Liver (tissue), 9 donors: ENCODE results near the gene SNX18. TPM values are rescaled to one million over a fixed set of nuclear protein-coding genes. Genes with fewer than 3 reads are reported as not detected.

Experiments used
- DNase-seq: peaks from one replicate; pipeline ENCODE4 v3.0.0-alpha.2; 2017; ENCODE audit warnings: low spot score
- H3K27ac ChIP-seq, 2 donors: one replicate each; pipeline ENCODE4 v1.7.0; 2013; ENCODE audit warnings: inconsistent platforms in 2 of 2, low read length in 2 of 2, control low read depth in 1 of 2, low read depth in 1 of 2, mild to moderate bottlenecking in 1 of 2
- H3K27me3 ChIP-seq, 4 donors: one replicate each; pipeline versions ENCODE4 v1.6.1 to v1.7.0; 2013; ENCODE audit warnings: low read length in 3 of 4, inconsistent platforms in 1 of 4, mild to moderate bottlenecking in 1 of 4, moderate library complexity in 1 of 4; ENCODE audit not compliant: control insufficient read depth in 4 of 4, insufficient read depth in 4 of 4
- H3K36me3 ChIP-seq, 4 donors: one replicate each; pipeline versions ENCODE4 v1.6.1 to v1.7.0; 2013; ENCODE audit warnings: low read length in 3 of 4, mild to moderate bottlenecking in 3 of 4, low read depth in 1 of 4, moderate library complexity in 1 of 4; ENCODE audit not compliant: control insufficient read depth in 4 of 4, insufficient read depth in 3 of 4
- H3K4me1 ChIP-seq, 4 donors: one replicate each; pipeline versions ENCODE4 v1.6.1 to v1.7.0; 2013; ENCODE audit warnings: low read length in 3 of 4, mild to moderate bottlenecking in 3 of 4, moderate library complexity in 1 of 4; ENCODE audit not compliant: control insufficient read depth in 4 of 4, insufficient read depth in 4 of 4
- H3K4me3 ChIP-seq, 3 donors: one replicate each; pipeline versions ENCODE4 v1.6.1 to v1.7.0; 2013; ENCODE audit warnings: low read length in 3 of 3, control low read depth in 1 of 3, low read depth in 1 of 3, mild to moderate bottlenecking in 1 of 3
- H3K9ac ChIP-seq, 2 donors: one replicate each; pipeline ENCODE4 v1.7.0; 2013; ENCODE audit warnings: low read length in 2 of 2, mild to moderate bottlenecking in 2 of 2, moderate library complexity in 2 of 2, control low read depth in 1 of 2, low read depth in 1 of 2
- H3K9me3 ChIP-seq, 4 donors: one replicate each; pipeline versions ENCODE4 v1.6.1 to v1.7.0; 2013; ENCODE audit warnings: low read length in 3 of 4; ENCODE audit not compliant: control insufficient read depth in 4 of 4
- ATF3 ChIP-seq: IDR thresholded peaks from 2 replicates; pipeline ENCODE4 v1.6.1; 2016; ENCODE audit warnings: antibody characterized with exemption
- EGR1 ChIP-seq, 2 donors: IDR thresholded peaks; 2 replicates each; pipeline ENCODE4 v1.6.1; 2016 to 2018; ENCODE audit warnings: antibody characterized with exemption in 2 of 2, low read depth in 2 of 2
- FOXA1 ChIP-seq: IDR thresholded peaks from 2 replicates; pipeline ENCODE4 v1.6.1; 2016; ENCODE audit warnings: antibody characterized with exemption
- FOXA2 ChIP-seq: IDR thresholded peaks from 2 replicates; pipeline ENCODE4 v1.6.1; 2016; ENCODE audit warnings: antibody characterized with exemption
- GABPA ChIP-seq, 2 donors: IDR thresholded peaks in 1 of 2; conservative IDR thresholded peaks in 1 of 2; 2 replicates each; pipeline ENCODE4 v1.6.1; 2016; ENCODE audit warnings: antibody characterized with exemption in 2 of 2, mild to moderate bottlenecking in 1 of 2, moderate library complexity in 1 of 2
- HNF4A ChIP-seq, 2 donors: conservative IDR thresholded peaks; 2 replicates each; pipeline ENCODE4 v1.6.1; 2016; ENCODE audit warnings: antibody characterized with exemption in 2 of 2, mild to moderate bottlenecking in 2 of 2
- HNF4G ChIP-seq: IDR thresholded peaks from 2 replicates; pipeline ENCODE4 v1.6.1; 2016; ENCODE audit warnings: antibody characterized with exemption
- JUND ChIP-seq, 2 donors: IDR thresholded peaks; 2 replicates each; pipeline ENCODE4 v1.6.1; 2016; ENCODE audit warnings: antibody characterized with exemption in 2 of 2
- MAX ChIP-seq: IDR thresholded peaks from 2 replicates; pipeline ENCODE4 v1.6.1; 2016; ENCODE audit warnings: antibody characterized with exemption
- NR2F2 ChIP-seq: IDR thresholded peaks from 2 replicates; pipeline ENCODE4 v1.6.1; 2016; ENCODE audit warnings: antibody characterized with exemption
- RAD21 ChIP-seq, 2 donors: IDR thresholded peaks; 2 replicates each; pipeline ENCODE4 v1.6.1; 2016; ENCODE audit warnings: antibody characterized with exemption in 2 of 2, mild to moderate bottlenecking in 2 of 2
- REST ChIP-seq: IDR thresholded peaks from 2 replicates; pipeline ENCODE4 v1.6.1; 2016; ENCODE audit warnings: antibody characterized with exemption, mild to moderate bottlenecking
- RXRA ChIP-seq, 2 donors: IDR thresholded peaks; 2 replicates each; pipeline ENCODE4 v1.6.1; 2017 to 2018; ENCODE audit warnings: antibody characterized with exemption in 2 of 2, mild to moderate bottlenecking in 1 of 2
- SP1 ChIP-seq: IDR thresholded peaks from 2 replicates; pipeline ENCODE4 v1.6.1; 2018; ENCODE audit warnings: antibody characterized with exemption, mild to moderate bottlenecking
- TAF1 ChIP-seq: conservative IDR thresholded peaks from 2 replicates; pipeline ENCODE4 v1.6.1; 2016; ENCODE audit warnings: antibody characterized with exemption, mild to moderate bottlenecking
- YY1 ChIP-seq: IDR thresholded peaks from 2 replicates; pipeline ENCODE4 v1.6.1; 2016; ENCODE audit warnings: antibody characterized with exemption, mild to moderate bottlenecking
- ZBTB33 ChIP-seq: IDR thresholded peaks from 2 replicates; pipeline ENCODE4 v1.6.1; 2016; ENCODE audit warnings: antibody characterized with exemption
- WGBS: extraction: QIAGEN DNeasy Blood & Tissue Kit; methylation state at CpG from one replicate; pipeline ENCODE4 v1.1.7; 2013; 5-methylcytosine and 5-hydroxymethylcytosine counted together
- polyA plus RNA-seq, 2 donors: library from polyadenylated mRNA; stranded (reverse) in 1 of 2; unstranded in 1 of 2; fragments of 200-250 nt in 1 of 2; fragments of >200 nt in 1 of 2; fragmentation: Nextera tagmentation in 1 of 2; extraction: Ambion mirVana in 1 of 2; gene quantifications; one replicate each; pipeline versions ENCODE4 v1.2.1 to v1.2.3, GENCODE V29; 2013 to 2015
- total RNA-seq, 2 donors: library from RNA; depleted of rRNA; stranded (reverse); fragments of >200 nt; gene quantifications; one replicate each; pipeline ENCODE4 v1.2.3, GENCODE V29; 2014
- donor health status: healthy.
- donor health status: healthy.
- donor health status: healthy.
- donor health status: healthy.
- donor health status: healthy.

SNX18 gene
- total and polyA plus RNA-seq, 4 donors: 4.9 to 32.5 (median 12.6) TPM

- H3K4me1 ChIP-seq: no peaks in the 10 kb centered on the region
- no peak overlapping the region for H3K4me3 ChIP-seq
- H3K9ac ChIP-seq: no peak overlapping the region
- H3K27ac ChIP-seq: no peak overlapping the region
- H3K36me3 ChIP-seq: no peaks in the 10 kb centered on the region
- H3K27me3 ChIP-seq: no peaks in the 10 kb centered on the region
- H3K9me3 ChIP-seq: no peaks in the 10 kb centered on the region
- no peak for DNase-seq
- TF ChIP-seq SP1 (no peak), ATF3 (no peak), GABPA (IDR thresholded peaks at IDR 0.05 in 1 of 2, conservative IDR thresholded peaks at IDR 0.05 in 1 of 2) (no peak), REST (no peak), HNF4G (no peak), TAF1 (no peak), EGR1 (IDR thresholded peaks at IDR 0.05; ENCODE audit: low read depth in 2 of 2) (no peak), NR2F2 (no peak), FOXA2 (no peak)
- WGBS: 64% methylated on average over 2 of the region's 2 CpGs
These were observed 25.4 kb upstream of the SNX18 start for GRCh38 chr5:54492178-54492577.

GRCh38 chr5:54495027-54495426 is 22.5 kb upstream of the SNX18 start:
- no peaks in the 10 kb centered on the region for H3K4me1 ChIP-seq
- H3K27ac ChIP-seq: no peak overlapping the region
- H3K9me3 ChIP-seq: no peaks in the 10 kb centered on the region
- no peaks in the 10 kb centered on the region for H3K27me3 ChIP-seq
- no peaks in the 10 kb centered on the region for H3K36me3 ChIP-seq
- H3K4me3 ChIP-seq: no peak overlapping the region
- no peak overlapping the region for H3K9ac ChIP-seq
- TF ChIP-seq FOXA2: no peak
- no peak for TF ChIP-seq NR2F2
- no peak for TF ChIP-seq FOXA1
- no peak for TF ChIP-seq RXRA (IDR thresholded peaks at IDR 0.05)
- no peak for TF ChIP-seq JUND (IDR thresholded peaks at IDR 0.05)
- TF ChIP-seq RAD21 (IDR thresholded peaks at IDR 0.05): no peak
- no peak for TF ChIP-seq MAX
- no peak for TF ChIP-seq SP1
- no peak for TF ChIP-seq HNF4A (conservative IDR thresholded peaks at IDR 0.05)
- TF ChIP-seq ZBTB33: no peak
- no peak for TF ChIP-seq EGR1 (IDR thresholded peaks at IDR 0.05; ENCODE audit: low read depth in 2 of 2)
- TF ChIP-seq GABPA (IDR thresholded peaks at IDR 0.05 in 1 of 2, conservative IDR thresholded peaks at IDR 0.05 in 1 of 2): no peak
- TF ChIP-seq REST: no peak
- no peak for TF ChIP-seq YY1
- no peak for TF ChIP-seq HNF4G
- no peak for TF ChIP-seq TAF1
- TF ChIP-seq ATF3: no peak
- DNase-seq: no peak
